Endometrial microvascular endothelial cells (primary cell): ENCODE results near the gene MAGED1. TPM values are rescaled to one million over a fixed set of nuclear protein-coding genes. Genes with fewer than 3 reads are reported as not detected.

Experiments used
- in situ Hi-C: cut with HindIII; loops from 2 replicates; pipeline ENCODE4 v1.10.0; 2017; ENCODE audit warnings: low sequenced_read_pairs, low pct_unique_long_range_greater_than_20kb; ENCODE audit errors: inconsistent ontology term
- total RNA-seq: library from RNA; depleted of rRNA; stranded (reverse); fragments of >200 nt; gene quantifications from one replicate; pipeline ENCODE4 v1.2.3, GENCODE V29; 2015; ENCODE audit errors: inconsistent ontology term

MAGED1 gene
- 122 TPM for total RNA-seq

- in situ Hi-C loops, result no loop called here
Observed at GRCh38 chrX:51892921-51893745, at the start of gene MAGED1. Gene MAGED1 (plus strand): TSS chrX:51893623. CDS start chrX:51894305, 682 bp downstream.

GRCh38 chrX:51847463-51847862, 46.0 kb upstream of the MAGED1 start:
- in situ Hi-C loops, result no loop called here

GRCh38 chrX:51851507-51852085, 41.8 kb upstream of the MAGED1 start:
- in situ Hi-C loops, result no loop called here

- in situ Hi-C loops, result no loop called here
Observed at GRCh38 chrX:51852096-51852495, 41.3 kb upstream of the MAGED1 start.

GRCh38 chrX:51852621-51853020, 40.8 kb upstream of the MAGED1 start:
- in situ Hi-C loops, result no loop called here

GRCh38 chrX:51853251-51853650, 40.2 kb upstream of the MAGED1 start:
- in situ Hi-C loops, result no loop called here

GRCh38 chrX:51855698-51856097, 37.7 kb upstream of the MAGED1 start:
- in situ Hi-C loops, result no loop called here

GRCh38 chrX:51857159-51857733, 36.2 kb upstream of the MAGED1 start:
- in situ Hi-C loops, result no loop called here

GRCh38 chrX:51860679-51861078, 32.7 kb upstream of the MAGED1 start:
- in situ Hi-C loops, result no loop called here

- in situ Hi-C loops, result no loop called here
Observed at GRCh38 chrX:51862920-51863319, 30.5 kb upstream of the MAGED1 start.

- in situ Hi-C loops, result no loop called here
Observed at GRCh38 chrX:51866210-51866609, 27.2 kb upstream of the MAGED1 start.

GRCh38 chrX:51867626-51868025, 25.8 kb upstream of the MAGED1 start:
- in situ Hi-C loops, result no loop called here

- in situ Hi-C loops, result no loop called here
Observed at GRCh38 chrX:51870354-51870753, 23.1 kb upstream of the MAGED1 start.

- in situ Hi-C loops, result no loop called here
Observed at GRCh38 chrX:51874123-51874522, 19.3 kb upstream of the MAGED1 start.

- in situ Hi-C loops, result no loop called here
Observed at GRCh38 chrX:51876441-51876840, 17.0 kb upstream of the MAGED1 start.

GRCh38 chrX:51878056-51878455, 15.4 kb upstream of the MAGED1 start:
- in situ Hi-C loops, result no loop called here

GRCh38 chrX:51889851-51890250, 3.6 kb upstream of the MAGED1 start:
- in situ Hi-C loops, result no loop called here

GRCh38 chrX:51891245-51891644, 2.2 kb upstream of the MAGED1 start:
- in situ Hi-C loops, result no loop called here

- in situ Hi-C loops, result no loop called here
Observed at GRCh38 chrX:51891821-51892551, 1.4 kb upstream of the MAGED1 start.
